ENCODE results near the gene SMIM24.
"Not testable (repeated sequence)": the region's sequence is repeated elsewhere in the genome, so short reads cannot be mapped to it uniquely, and the experiment has no call there.

Gene SMIM24

DNA sequence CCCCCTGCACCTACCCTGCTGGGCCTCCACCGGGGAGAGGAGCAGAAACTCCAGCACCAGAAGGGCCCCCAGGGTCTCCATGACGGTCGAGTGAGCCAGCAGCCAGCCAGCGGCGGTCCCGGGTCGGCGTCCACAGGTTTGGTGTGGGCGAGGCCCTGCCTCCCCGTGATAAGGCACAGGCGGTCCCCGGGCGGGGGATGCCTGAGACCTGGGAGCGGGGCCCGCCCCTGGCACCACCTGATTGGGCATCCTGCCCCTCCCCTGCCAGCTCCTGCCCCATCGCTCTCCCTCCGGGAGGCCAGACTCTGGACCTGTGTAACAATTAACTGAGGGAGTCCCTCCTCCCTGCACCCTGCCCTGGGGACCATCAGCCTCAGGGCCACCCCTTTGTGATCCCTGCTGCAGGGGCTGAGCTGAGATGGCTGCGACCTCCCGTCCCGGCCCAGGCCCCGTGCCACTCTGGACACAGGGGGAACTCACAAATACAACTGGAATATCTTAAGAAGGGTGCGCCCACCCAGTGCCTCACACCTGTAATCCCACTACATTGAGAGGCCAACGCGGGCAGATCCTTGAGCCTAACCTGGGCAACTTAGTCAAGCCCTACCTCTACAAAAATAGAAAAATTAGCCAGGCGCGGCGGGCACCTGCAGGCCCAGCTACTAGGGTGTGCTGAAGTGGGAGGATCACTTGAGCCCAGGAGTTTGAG lies at the start of gene SMIM24:
Gene SMIM24, minus strand, starts transcription at position 143 of the 709 bp plus-strand sequence. Its CDS starts 62 bp downstream, at position 81.
- DNase-seq: no peak

DNA sequence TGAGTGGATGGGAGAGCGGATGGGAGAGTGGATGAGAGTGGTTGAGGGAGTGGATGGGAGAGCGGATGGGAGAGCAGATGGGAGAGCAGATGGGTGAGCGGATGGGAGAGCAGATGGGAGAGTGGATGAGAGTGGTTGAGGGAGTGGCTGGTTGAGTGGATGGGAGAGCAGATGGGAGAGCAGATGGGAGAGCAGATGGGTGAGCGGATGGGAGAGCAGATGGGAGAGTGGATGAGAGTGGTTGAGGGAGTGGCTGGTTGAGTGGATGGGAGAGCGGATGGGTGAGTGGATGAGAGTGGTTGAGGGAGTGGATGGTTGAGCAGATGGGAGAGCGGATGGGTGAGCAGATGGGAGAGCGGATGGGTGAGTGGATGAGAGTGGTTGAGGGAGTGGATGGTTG lies 49.0 kb upstream of the SMIM24 start:
- not testable (repeated sequence) for DNase-seq

DNA sequence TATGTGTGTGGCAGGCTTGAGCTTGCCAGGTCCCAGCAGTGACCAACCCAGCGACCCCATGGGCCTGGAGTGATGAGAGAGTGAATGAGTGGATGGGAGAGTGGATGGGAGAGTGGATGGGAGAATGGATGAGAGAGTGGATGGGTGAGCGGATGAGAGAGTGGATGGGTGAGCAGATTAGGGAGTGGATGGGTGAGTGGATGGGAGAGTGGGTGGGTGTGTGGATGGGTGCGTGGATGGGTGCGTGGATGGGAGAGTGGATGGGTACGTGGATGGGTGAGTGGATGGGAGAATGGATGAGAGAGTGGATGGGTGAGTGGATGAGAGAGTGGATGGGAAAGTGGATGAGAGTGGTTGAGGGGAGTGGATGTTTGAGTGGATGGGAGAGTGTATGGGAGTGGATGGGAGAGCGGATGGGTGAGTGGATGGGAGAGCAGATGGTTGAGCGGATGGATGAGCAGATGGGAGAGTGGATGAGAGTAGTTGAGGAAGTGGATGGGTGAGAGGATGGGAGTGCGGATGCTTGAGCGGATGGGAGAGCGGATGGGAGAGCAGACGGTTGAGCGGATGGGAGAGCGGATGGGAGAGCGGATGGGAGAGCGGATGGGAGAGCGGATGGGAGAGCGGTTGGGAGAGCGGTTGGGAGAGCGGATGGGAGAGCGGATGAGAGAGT lies 48.4 kb upstream of the SMIM24 start:
- no peak for DNase-seq

DNA sequence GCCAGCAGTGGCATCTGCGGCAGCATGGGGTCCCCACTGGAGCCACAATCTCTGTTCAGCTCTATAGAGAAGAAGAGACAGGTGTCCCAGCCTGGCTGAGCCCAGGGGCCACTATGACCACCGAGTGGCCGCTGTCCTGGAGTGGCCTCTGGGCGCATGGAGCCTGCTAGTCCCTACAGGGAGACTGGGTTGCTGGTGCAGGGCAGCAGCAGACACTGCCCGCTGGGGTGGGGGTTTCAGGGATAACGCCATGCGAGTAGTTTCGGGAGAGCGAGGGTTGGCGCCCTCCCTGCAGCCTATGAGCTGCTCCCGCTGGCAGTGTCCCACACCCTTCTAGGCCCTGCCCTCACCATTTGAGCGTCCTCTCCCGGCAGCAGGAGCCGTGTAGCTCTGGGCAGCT lies 47.8 kb upstream of the SMIM24 start:
- DNase-seq: no peak

DNA sequence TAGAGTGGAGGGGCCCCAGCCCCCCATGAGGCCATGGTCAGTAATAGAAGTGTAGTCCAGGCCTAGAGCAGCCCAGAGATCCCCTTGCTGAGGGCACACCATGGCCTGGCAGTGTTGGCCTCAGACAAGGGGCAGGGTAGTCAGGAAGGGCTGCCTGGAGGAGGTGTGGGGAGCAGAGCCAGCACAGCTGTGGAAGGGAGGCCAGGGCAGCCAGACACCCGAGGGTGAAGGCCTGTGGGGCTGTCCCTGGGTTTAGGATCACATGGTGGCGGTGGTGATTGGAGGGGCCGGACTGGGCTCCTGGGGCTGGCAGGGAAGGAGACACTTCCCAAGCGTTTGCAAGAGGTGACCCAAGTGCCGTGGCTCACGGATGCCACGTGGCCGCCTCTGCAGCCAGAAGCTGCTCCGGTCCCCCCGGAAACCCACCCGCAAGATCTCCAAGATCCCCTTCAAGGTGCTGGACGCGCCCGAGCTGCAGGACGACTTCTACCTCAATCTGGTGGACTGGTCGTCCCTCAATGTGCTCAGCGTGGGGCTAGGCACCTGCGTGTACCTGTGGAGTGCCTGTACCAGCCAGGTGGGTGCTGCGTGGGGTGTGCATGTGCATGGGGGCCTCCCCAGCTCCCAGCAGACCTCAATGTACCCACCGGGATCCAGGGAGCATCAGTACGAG lies 47.0 kb upstream of the SMIM24 start:
- DNase-seq: no peak

DNA sequence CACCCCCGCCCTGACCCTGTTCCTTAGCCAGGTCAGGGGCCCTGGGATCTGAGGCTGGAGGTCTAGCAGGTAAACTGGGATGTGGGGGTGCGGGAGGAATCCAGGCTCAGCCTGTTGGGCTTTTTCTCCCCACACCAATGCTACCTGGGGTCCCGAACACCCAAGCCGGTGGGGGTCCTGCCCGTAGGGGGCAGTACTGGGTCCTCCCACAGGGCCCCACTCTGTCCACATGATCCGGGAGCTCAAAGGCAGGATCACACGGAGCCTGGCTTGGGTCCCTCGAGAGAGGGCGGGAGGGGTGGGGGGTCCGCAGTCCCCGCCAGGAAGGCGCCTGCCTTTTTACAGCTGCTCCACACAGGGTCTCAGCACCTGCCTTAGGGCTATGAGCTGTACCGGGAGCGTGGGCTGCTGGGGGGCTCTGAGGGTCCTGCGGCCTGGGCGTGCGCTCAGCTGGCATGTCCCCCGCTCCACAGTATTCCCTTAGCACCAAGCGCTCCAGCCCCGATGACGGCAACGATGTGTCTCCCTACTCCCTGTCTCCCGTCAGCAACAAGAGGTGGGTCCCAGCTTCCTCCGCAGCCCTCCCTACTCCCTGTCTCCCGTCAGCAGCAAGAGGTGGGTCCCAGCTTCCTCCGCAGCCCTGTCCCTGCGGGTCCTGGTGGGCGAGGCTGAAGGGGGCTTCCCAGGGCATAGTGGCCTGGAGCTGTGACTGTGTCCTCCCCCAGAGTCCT lies 46.3 kb upstream of the SMIM24 start:
- DNase-seq: no peak

DNA sequence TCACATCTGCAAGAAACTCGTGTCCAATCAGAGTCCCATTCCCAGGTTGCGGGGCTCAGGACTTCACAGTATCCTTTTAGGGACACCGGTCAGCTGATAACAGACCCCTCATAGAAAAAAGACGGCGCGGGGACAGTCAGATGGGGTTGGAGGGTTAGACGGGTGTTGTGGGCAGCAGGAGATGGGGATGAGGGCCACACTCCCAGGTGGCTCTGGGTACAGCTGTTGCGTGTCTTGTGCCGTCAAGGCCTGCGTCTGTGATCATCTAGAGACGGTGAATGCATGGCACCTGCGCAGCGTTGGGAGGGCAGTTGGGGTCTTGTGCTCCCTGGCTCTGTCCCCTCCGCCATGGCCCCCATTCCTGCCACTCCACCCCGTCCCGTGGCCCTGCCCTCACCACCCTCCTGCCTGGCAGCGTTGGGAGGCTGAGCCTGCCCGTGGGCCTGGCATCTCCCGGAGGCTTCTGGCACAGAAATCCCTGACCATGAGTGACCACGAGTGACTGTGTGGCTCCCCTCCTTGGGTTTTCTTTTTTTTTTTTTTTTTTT lies 44.7 kb upstream of the SMIM24 start:
- DNase-seq: no peak

DNA sequence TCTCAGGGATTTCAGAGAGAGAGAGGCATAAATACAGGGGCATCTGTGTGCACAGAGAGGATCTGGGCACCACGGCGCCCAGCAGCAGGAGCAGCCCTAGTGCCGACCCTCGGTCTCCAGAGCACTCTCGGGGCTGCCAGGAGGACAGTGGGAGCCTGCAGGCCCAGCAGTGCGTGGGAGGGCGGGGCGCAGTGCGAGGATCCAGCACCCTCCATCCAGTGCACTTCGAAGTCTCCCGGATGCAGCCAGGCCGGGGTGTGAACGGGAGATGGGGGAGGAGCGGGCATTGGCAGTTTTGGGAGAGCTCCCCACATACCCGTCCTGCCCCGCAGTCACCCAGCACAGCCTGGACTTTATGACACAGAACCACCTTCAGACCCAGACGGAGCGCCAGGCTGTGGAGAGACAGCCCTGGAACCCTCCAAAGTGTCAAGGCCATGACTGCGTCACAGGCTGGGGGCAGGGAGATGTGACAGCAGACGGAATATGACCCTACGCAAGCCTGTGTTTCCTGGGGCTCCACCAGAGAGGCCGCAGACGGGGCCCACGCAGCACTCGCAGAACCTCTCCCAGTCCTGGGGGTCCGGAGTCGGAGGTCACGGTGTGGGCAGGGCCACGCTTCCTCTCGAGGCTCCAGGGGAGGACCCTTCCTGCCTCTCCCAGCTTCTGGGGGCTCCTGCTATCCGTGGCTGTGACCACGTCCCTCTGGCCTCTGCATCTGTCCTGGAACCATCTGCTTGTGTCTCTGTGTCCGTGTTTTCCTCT lies 43.9 kb upstream of the SMIM24 start:
- no peak for DNase-seq

DNA sequence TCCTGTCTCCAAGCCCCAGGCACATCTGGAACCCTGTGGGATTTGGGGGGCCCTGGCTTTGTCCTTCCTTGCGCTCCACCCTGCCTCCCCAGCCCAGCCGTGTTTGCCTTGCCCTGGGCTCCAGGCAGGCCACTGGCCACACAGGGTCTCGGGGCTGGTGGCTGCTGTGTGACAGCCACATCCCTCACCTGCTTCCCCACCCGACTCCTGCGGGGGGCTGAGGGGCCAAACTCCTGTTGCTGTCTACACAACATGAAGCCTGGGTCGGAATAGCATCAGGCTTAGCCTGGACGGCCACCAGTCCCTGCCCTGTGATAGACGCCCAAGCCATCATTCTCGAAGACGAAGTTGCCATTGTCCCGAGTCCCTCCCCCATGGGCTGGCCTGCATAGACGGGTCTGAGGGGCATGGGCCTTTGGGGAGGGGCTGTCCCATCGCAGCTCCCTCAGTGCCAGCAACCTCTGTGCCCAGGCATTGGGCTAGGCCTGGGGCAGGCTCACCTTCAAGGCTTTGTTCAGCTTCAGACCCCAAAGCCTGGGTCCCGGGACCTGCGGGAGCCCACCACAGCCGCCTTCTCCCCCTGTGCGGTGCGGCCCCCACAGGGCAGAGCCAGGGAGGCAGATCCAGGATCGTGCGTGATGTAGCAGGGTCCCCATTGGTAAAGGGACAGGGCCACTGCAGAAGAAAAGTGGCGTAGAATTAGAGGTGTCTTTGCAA lies 43.2 kb upstream of the SMIM24 start:
- no peak for DNase-seq

DNA sequence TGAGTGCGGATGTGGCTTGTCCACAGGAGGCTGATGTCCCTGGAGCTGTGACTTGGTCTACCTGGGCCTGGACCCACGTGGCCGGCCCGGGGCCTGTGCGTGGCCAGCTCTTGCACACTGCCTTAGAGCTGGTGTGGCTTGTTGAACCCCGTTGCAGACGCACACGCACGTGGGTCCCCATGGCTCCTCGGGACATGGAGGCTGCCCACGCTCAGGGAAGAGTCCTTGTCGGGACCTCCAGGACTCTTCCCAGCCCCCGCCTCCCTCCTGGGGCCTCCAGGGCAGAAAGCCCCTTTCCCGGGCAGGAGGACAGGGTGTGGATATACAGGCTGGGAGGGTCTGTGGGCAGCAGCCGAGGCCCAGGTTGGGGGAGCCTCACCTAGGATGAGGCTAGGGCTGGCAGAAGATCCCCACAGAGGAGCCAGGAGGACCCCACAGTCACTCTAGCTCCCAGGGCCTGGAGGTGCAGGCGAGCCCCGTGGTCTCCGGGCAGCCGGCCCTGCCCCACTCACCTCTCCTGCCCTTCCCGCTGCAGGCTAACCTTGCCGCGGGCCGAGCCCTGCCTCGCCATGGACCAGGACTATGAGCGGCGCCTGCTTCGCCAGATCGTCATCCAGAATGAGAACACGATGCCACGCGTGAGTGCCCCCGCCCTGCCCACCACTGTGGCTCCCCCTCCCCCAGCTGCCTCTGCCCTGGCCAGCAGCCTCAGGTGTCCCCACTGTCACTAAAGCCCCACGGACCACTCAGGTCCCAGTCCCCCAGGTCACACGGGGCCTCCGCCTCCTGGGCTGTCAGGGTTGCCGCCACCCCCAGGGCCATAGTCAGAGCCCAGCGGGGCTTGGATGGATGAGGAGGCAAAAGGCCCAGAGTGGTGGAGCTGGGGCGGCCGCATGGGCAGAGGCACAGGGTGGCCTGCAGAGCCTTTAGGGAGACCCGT lies 42.4 kb upstream of the SMIM24 start:
- no peak for DNase-seq

DNA sequence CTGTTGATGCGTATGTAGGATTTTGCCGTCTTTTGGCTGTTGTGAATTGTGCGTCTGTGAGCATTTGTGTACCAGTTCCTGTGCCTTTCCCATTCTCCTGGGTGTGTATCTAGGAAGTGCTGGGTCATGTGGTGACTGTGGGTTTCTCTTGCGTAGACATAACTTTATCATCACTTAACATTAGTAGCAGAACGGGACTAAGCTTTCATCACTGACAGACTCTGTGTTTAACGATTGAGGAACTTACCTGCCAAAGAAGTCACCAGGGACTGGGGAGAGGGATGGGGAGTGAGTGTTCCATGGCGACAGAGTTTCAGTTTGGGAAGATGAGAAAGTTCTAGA lies 40.8 kb upstream of the SMIM24 start:
- DNase-seq: no peak

DNA sequence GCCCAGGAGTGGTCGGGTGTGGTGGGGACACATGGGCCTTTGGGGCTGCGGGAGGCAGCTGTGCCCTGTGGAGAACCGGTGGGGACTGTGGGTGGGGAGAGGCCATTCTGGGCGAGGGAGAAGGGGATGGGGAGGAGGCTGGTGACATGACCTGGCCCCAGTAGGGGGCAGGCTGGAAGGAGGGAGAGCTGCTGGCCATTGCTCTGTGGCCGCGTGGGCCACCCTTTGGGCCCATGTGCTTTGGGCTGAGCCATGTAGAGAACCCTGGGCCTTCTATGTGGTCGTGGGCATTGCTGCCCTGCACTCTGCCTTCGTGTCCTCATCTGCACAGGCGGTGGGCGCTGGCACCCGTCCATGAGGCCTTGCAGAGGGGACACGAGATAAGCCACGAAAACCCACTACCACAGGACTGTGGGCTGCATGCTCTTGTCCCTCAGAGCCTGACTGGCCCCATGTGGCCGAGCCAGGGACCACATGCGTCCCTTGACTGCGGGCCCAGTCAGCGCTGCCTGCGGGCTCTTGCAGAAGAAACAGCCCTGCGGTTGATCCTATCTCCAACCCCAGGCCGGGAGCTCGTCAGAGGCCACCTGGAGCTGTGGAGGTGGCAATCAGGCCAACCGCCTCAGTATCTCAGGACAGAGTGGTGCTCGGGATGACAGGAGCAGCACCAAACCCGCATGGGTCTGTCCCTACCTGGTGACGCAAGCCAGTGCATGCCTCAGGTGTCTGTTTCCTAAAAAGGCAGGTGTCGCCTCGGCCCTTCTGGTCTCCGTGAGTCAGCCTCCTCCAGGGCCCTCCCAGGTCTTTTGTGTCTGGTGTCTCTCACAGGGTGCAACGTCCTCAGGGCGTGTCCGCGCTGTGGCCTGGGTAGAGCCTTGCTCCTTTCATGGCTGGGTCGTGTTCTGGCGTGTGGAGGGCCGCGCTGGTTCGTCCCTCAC lies 40.1 kb upstream of the SMIM24 start:
- DNase-seq: no peak

DNA sequence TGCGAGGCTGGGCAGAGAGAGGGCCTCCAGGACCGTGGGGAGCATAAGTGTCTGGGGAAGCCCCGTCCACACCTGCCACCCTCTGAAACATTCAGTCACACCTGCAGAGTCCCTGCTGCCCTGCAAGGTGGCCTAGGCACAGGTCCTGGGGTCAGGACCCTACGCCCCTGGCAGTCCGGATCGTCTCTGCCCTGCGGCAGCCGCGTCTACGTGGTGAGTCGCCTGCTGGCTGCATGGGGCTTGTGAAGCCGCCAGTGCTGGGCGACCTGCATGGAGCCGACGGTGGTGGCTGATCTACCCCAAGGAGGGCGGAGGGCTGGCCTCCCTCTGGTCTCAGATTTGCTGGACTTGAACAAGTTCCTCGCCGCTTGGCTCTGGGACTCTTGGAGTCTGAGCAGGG lies 38.8 kb upstream of the SMIM24 start:
- DNase-seq: no peak

DNA sequence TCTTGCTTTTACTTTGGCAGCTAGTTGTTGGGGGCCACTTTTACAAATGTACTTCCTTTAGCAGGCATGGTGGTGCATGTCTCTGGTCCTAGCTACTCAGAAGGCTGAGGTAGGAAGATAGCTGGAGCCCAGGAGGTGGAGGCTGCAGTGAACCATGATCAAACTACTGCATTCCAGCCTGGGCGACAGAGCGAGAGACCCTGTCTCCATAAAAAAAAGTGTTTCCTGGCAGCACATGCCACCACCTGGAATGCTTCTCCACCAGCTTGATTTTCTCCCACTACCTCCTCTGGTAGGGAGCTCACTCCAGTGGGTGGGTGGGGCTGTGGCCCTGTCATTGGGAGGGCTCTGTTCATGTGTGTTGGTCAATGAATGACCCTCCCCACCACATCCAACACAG lies 38.3 kb upstream of the SMIM24 start:
- no peak for DNase-seq

DNA sequence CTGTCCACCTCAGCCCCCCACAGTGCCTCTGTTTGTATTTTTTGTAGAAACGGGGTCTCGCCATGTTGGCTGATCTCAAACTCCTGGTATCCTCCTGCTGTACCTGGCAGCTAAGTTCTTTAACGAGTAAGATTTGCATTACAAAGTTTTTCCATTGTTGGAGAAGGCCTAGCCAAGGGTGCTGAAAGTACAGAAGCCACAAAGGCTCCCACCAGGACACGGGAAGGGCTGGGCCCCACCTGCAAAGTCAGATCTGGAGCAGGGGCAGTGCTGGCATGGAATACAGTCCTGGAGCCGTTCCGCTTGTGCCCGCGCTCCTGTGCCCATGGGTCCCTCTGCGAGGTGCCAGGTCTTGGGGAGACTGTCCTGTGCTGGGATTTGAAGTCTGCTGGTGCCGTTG lies 37.9 kb upstream of the SMIM24 start:
- DNase-seq: no peak

DNA sequence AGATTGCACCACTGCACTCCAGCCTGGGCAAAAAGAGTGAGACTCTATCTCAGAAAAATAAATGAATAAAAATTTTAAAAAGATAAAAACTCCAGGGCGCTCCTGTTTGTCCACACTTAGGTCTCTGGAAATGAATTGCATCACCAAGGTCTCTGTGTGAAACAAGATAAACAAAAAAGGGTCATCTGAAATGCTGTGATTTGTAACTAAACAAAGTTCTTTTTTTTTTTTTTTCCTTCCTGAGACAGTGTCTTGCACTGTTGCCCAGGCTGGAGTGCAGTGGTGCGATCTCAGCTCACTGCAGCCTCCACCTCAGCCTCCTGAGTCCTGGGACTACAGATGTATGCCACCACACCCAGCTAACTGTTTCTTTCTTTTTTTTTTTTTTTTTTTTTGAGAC lies 37.3 kb upstream of the SMIM24 start:
- DNase-seq: no peak

DNA sequence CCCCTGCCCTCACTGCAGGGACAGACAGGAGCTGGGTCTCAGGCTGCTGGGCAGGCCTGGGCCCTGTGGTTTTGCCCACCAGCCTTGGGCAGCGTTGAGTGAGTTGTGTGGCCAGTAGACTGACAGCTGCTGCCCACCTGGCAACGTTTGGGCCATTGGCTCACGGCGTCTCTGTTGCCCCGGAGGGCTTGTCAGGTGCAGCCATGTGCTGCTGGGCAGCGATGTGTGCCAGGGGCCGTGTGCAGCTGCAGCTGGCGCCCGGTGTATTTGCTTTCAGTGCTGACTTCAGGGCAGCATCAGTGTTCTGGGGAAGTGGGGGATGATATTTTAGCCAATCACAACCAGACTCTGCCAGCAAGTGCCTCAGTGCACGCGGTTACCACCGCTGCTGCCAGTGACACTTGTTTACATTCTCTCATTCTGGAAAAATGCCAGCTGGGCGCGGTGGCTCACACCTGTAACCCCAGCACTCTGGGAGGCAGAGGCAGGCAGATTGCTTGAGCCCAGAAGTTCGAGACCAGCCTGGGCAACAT lies 36.4 kb upstream of the SMIM24 start:
- DNase-seq: no peak

DNA sequence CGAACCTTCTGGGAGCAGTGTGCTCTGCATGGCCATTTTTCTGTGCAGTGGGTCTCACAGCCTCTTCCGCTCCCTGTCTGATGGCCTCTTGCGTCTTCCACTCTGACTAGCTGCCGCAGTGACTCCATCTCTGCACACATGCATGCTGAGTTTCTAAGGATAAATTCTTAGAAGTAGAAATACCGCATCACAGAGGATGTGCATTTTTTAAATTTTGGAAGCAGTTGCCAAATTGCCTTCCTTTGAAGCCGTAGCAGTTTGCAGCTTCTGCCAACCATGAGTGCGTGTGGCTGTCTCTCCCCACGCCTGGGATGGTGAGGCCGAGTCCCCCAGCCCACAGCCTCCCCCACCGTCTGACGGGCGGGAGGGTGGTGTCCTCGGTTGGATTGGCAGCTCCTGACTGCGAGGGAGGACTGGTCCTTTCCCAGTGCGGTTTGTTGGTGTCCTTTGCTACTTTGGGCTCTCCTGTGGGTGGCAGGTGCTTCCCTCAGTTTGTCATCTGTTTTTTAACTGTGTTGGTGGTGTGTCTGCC lies 35.6 kb upstream of the SMIM24 start:
- no peak for DNase-seq

DNA sequence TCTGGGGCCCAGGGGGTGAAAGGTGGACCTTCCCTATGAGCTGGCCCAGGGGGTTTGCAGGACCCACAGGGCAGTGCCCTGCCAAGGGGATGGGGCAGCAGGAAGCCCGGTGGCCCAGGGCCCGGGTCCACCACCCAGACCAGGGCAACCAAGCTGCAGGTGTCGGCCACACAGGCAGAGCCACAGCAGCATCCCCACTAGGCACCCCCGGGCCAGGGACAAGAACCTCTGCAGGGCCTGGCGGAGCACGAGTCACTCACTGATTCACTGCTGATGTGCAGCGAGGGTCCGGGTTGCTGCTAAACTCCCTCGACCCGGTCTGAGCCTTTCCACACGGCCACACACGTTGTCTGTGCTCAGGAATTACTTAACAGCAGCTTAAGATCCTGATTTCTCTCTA lies 34.6 kb upstream of the SMIM24 start:
- no peak for DNase-seq

Measured in SW 1271 (cell line).